ENCODE data around the gene UBE2F.

Gene UBE2F

DNA sequence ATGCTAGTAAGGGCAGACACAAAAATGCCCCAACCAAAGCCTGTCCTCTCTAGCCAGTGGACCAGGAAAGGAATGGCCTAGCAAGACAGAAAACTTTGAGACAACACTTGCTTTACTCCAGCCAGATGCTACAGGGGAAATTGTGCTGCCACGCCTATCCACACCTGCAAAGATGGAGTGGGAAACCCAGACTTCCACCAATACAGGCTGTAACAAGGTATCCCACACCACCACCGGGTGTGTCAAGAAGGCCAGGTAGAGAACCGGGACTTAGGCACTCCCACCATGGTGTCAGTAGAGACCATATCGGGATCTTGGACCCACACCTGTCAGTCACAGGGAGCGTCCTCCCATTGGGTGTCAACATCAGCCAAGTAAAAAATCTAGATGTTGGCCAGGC, 117.1 kb downstream of the UBE2F start:
- no peak for DNase-seq

DNA sequence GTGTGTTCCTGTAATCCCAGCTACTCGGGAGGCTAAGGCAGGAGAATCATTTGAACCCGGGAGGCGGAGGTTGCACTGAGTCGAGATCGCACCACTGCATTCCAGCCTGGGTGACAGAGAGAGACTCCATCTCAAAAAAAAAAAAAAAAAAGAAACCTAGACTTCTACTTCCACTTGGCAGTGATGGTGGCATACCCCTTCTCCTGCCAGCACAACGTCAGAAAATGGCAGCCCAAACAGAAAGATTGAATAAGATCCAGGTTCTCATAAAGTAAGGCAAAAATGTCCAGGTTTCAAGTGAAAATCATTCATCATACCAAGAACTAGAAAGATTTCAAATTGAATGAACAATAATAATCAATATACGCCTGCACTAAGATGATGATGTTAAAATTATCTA, 117.9 kb downstream of the UBE2F start:
- DNase-seq: no peak

DNA sequence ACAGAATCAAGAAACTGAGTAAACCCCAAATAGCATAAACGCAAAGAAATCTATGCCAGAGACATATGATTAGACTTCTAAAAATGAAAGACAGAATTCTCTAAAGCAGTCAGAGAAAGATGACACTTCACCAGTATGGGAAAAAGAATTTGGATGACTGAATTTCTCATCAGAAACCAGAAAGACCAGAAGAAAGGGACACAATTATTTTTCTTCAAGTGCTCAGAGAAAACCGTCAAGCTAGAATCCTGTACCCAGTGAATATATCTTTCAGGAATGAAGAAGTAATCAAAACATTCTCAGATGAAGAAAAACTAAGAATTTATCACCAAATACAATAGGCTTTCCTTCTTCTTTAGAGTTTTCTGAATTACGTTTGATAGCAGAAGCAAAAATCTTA, 119.1 kb downstream of the UBE2F start:
- DNase-seq: no peak

DNA sequence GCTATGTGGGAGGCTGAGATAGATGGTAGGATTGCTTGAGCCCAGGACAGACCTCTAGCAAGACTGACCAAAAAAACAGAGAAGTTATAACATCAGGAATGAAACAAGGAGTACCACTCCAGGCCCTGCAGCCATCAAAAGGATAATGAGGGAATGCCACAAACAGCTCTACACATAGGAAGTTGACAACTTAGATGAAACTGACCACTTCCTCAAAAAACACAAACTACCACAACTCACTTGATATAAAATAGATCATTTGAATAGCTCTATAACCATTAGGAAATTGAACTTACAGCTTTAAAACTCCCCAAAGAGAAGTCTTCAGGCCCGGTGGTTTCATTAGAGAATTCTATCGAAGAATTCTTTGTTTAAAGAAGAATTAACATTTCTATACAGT, 120.4 kb downstream of the UBE2F start:
- DNase-seq: no peak

DNA sequence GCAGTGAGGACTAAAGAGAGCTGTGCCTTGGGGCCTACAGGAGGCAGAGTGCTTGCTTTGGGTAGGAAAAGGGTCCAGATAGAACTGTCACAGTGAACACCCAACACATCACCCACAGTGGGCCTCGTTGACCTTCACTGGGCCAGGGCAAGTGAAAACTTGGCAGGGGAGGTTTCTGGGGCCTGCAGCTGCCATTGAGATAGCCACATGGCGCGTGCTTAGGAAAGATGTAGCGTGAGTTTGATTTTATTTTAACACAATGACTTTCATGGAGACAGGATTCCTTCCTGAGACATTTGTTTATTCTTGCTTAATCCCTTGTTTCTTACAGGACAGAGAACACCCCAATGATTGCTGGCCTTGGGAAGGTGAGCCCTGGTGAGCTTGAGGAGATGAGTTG, 124.1 kb downstream of the UBE2F start:
- DNase-seq: no peak

DNA sequence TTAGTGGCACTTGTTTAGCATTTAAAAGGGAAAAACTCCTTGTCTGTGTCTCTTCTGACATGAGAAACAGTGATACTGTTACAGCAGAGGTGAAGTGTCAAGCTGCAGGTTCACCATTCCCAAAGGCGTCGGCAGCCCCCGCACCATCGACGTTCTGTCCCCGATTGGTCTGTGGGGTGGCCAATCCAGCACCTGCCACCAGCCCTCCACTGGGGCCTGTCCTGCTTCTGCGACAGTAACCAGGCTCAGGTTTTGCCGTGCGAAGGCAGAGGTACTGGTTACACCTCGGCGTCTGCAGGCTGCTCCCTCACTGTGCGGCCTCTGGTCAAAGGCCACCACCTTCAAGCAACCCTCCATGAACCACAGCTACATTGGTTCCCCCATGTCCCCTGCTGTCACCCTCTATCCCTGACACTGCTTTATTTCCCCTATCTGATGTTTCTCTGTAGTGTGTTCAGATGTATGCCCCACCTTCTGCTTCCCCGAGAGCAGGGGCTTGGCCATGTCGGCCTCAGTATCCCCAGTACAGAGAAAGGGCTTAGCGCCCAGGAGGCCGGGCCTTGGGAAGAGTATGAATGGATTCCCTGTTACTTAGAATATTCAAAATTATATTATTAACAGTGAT, 124.7 kb downstream of the UBE2F start:
- no peak for DNase-seq
